Measurements from ENCODE around the gene MAGI3.
A peak's percentile ranks its signal among the peaks of the same experiment; 100 is the strongest.

GRCh38 chr1:113488576-113489177, 98.4 kb downstream of the MAGI3 start:
- no peak for TF ChIP-seq EZH2phosphoT487 (IDR thresholded peaks at IDR 0.05; ENCODE audit: borderline replicate concordance, low read length)
- TF ChIP-seq, protein P1, sequence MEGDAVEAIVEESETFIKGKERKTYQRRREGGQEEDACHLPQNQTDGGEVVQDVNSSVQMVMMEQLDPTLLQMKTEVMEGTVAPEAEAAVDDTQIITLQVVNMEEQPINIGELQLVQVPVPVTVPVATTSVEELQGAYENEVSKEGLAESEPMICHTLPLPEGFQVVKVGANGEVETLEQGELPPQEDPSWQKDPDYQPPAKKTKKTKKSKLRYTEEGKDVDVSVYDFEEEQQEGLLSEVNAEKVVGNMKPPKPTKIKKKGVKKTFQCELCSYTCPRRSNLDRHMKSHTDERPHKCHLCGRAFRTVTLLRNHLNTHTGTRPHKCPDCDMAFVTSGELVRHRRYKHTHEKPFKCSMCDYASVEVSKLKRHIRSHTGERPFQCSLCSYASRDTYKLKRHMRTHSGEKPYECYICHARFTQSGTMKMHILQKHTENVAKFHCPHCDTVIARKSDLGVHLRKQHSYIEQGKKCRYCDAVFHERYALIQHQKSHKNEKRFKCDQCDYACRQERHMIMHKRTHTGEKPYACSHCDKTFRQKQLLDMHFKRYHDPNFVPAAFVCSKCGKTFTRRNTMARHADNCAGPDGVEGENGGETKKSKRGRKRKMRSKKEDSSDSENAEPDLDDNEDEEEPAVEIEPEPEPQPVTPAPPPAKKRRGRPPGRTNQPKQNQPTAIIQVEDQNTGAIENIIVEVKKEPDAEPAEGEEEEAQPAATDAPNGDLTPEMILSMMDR (conservative IDR thresholded peaks at IDR 0.05; ENCODE audit: low read depth, low read length): peak; percentile 48

All from PC-3 (cell line).